ENCODE measurements around the gene TRIP6.
A peak's percentile ranks its signal among the peaks of the same experiment; 100 is the strongest.

Gene TRIP6

DNA sequence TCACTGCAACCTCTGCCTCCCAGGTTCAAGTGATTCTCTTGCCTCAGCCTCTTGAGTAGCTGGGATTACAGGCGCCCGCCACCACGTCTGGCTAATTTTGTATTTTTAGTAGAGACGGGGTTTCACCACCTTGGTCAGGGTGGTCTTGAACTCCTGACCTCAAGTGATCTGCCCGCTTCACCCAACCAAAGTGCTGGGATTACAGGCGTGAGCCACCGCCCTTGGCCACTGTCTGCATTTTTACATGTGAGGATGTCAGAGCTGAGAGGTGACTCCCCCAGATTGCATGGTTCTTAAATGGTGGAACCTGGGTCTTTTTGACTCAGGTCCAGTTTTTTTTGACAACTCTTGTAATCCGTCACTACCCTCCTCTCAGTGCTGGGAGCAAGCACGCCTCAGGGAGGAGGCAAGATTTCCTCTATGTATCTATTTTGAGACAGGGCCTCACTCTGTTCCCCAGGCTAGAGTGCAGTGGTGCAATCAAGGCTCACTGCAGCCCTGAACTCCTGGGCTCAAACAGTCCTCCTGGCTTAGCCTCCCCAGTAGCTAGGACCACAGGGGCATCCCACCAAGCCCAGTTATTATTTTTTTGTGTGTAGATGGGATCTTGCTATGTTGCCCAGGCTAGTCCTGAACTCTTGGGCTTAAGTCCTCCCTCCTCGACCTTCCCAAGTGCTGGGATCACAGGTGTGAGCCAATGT, 6.6 kb downstream of the TRIP6 start:
- no peak for DNase-seq (ENCODE audit: low spot score)

DNA sequence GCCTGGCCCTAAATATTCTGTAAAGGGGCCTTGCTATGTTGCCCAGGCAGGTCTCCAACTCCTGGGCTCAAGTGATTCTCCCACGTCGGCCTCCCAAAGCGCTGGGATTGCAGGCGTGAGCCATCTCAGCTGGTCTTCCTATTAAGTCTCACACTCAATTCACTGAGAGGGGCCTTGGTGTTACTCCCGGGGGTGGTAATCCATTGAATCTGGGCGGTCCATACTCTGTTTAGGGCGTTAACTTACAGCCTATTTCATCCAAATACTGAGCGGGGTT, 7.1 kb downstream of the TRIP6 start:
- no peak for DNase-seq (ENCODE audit: low spot score)

DNA sequence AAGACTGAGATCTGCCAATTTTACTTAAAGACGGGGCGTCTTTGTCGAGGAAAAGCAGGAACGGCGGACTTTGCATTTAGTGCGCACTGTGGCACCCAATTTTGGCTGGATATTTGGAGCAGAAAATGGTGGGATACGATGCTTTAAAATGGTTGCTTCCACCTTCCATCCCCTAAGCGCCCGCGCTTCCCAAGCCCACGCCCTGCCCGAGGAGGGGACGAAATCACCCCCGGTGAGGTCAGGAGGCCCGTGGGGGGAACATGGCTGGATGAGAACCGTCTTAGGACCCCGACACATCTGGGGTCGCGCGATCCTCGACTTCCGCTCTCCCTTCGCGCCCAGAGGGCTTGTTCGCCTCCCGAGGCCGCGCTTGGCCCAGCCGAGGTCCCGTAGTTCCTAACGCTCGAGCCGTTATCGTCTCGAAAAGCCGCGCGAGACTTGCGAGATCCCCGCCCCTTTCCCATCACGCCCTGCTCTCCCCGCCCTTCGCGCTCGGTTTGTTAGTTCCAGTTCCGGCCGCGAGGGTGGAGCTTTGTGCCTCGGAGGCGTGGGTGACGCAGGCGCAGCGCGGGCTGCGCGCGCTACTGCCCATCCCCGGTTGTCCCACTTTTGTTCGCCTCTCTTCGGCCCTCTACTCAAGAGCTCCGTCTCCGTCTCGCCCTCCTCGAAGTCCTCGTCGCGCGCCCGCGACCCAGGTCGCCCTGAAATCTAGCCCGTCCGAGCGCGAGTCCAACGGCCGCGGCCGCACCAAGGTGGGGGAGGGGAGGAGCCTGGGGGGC, 7.6 kb downstream of the TRIP6 start, which contains the start of gene SRRT:
Gene SRRT, plus strand, starts transcription at position 527 of the 779 bp plus-strand sequence. CDS start 488 bp downstream, outside the sequence.
- peak; percentile 97 for DNase-seq (ENCODE audit: low spot score)

DNA sequence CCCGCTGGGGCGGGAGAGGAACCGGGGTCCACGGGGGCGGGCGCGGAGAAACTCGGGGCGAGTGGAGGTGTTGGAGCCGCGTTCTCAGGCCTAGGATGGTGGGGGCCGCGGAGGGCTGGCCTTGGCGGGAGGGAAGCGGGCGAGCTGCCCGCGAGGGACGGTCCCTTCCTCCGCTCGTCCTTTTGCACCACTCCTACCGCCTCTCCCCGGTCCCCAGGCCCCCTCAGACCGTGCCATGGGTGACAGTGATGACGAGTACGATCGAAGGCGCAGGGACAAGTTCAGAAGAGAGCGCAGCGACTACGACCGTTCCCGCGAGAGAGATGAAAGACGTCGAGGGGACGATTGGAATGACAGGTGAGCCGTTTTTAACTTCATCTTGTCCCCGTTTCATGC, 8.2 kb downstream of the TRIP6 start:
- DNase-seq (ENCODE audit: low spot score) = peak; percentile 59

DNA sequence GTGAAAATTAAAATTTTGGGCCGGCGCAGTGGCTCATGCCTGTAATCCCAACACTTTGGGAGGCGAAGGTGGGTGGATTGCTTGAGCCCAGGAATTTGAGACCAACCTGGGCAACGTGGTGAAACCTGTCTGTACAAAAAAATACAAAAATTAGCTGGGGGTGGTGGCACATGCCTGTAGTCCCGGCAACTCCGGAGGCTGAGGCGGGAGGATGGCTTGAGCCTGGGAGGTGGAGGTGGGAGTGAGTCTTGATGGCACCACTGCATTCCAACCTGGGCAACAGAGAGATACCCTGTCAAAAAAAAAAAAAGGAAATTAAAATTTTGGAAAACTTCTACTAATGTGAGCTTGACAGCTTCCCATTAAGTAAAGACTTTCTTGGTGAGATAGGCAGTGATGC, 10.8 kb downstream of the TRIP6 start:
- DNase-seq (ENCODE audit: low spot score) = no peak

DNA sequence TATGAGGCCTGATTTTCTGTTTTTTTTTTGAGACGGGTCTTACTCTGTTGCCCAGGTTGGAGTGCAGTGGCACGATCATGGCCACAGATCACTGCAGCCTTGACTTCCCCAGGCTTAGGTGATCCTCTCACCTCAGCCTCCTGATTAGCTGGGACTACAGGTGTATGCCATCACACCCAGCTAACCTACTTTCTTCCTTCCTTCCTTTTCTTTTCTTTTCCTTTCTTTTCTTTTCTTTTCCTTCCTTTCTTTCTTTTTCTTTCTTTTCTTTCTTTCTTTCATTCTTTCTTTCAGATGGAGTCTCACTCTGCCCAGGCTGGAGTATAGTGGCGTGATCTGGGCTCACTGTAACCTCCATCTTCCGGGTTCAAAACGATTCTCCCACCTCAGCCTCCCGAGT, 11.5 kb downstream of the TRIP6 start:
- no peak for DNase-seq (ENCODE audit: low spot score)

DNA sequence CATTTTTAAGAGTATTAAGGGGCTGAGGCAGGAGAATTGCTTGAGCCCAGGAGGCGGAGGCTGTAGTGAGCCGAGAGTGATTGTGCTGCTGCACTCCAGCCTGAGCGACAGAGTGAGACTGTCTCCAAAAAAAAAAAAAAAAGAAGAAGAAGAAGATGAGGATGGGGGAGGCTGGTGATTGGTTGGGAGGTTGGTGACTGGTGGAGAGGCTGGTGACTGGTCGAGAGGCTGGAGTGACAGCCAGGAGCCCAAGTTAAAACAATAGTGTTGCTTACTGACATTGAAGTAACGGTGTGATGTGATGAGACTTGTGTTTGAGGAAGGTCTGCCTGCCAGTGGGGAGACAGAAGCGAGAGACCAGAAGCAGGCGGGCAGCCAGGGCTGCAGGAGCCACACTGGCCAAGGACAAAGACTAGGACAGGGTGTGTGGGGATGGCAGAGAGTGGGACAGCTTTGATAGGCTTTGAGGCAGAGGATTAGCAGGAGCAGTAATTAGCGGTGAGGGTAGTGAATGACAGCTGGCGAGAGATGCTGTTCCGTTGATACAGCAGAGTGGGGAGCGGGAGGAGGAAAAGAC, 12.6 kb downstream of the TRIP6 start:
- DNase-seq (ENCODE audit: low spot score) = peak; percentile 86

DNA sequence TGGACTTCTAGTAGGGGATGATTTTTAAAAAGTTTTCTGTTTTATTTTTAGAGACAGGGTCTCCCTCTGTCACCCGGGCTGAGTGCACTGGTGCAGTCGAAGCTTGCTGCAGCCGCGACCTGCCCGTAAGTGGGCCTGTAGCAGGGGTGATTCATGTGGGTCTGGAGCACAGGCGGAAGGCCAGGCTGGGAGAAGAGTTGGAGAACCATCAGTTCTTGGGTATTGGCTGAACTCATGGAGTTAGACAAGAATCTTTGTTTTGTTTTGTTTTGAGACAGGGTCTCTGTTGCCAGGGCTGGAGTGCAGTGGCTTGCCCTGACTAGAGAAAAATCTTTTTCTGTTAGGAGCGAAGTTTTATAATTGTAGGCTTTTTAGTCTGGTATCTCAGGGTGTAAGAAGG, 13.5 kb downstream of the TRIP6 start:
- DNase-seq (ENCODE audit: low spot score) = no peak

DNA sequence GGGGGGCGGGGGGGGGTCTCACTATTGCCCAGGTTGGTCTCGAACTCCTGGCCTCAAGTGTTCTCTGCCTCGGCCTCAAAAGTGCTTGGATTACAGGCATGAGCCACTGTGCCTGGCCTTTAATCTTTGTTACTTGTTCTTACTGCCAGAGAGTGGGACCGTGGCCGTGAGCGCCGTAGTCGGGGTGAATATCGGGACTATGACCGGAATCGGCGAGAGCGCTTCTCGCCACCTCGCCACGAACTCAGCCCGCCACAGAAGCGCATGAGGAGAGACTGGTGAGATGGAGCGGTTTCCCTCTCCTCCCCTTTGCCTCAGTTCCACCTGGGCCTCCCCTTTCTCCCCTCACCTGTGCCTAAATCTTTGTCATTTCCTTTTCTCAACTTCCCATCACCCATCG, 13.9 kb downstream of the TRIP6 start:
- no peak for DNase-seq (ENCODE audit: low spot score)

DNA sequence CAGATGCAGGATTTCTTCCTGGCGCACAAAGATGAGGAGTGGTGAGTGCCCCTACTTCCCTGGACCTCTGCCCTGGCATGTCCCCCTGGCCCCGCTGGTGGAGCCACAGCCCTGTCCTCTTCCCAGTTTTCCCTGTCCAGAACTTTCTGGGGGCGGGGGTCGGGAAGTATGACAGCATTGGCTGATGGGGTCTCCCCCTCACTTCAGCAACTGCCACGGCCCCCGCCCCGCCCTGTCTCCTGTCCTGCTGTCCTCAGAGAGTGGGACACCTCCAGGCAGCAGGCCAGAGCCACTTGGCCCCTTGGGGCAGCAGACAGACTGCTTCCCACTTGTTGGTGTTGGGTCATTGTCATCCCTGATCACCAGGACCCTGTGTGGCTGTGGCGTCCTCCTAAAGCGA, 15.0 kb downstream of the TRIP6 start:
- no peak for DNase-seq (ENCODE audit: low spot score)

DNA sequence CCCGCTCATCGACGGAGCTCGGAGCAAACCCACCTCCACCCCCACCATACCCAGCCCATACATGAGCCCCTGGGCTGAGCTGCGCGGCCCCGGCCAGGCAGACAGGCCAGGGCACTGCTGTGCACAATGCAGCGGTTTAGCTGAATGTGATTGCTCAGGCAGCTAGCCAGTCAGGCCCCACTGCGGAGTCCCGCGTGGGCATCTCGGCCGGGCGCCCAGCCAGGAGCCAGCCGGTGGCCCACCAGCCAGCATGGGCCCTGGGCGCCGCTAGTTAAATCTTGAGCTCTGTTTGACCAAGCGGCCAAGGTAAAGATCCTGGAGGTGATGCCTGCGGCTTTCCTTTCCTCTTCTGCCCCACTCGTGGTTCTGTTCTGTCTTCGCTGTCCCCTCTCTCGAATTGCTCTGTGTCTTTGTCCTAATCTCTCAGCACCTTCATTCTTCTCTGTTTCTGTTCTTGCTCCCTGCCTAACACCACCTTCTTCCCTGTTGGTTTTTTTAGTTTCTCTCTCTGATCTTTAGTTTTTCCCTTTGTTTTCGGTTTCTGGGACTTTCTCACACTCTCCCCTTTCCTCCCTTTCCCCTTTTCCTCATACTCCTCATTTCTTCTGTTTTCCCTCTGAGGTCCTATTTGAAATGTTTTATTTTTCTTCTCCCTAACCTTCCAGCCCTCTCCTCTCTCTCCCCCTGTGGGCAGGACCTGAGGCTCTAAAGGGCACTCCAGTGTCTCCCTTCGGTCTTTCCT, 15.8 kb downstream of the TRIP6 start:
- DNase-seq (ENCODE audit: low spot score) = peak; percentile 15

DNA sequence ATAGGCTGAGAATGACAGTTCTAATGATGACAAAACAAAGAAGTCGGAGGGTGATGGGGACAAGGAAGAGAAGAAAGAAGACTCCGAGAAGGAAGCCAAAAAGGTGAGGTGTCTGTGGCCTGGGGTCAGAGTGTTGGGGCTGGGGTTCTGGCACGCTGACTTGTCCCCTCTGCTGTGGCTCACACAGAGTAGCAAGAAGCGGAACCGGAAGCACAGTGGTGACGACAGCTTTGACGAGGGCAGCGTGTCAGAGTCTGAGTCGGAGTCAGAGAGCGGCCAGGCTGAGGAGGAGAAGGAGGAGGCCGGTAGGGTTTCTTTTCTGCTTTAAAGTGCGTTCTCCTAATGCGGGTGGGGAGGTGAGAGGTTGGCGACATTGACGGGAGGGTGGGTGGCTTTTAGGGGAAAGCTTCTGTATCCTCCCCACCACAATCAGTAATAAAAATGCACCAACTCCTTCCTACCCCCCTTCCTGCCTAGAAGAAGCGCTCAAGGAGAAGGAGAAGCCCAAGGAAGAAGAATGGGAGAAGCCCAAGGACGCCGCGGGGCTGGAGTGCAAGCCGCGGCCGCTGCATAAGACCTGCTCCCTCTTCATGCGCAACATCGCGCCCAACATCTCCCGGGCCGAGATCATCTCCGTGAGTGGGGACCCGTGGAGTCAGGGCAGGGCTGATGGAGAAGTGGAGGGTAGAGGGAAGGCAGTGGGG, 17.7 kb downstream of the TRIP6 start:
- DNase-seq (ENCODE audit: low spot score) = no peak

DNA sequence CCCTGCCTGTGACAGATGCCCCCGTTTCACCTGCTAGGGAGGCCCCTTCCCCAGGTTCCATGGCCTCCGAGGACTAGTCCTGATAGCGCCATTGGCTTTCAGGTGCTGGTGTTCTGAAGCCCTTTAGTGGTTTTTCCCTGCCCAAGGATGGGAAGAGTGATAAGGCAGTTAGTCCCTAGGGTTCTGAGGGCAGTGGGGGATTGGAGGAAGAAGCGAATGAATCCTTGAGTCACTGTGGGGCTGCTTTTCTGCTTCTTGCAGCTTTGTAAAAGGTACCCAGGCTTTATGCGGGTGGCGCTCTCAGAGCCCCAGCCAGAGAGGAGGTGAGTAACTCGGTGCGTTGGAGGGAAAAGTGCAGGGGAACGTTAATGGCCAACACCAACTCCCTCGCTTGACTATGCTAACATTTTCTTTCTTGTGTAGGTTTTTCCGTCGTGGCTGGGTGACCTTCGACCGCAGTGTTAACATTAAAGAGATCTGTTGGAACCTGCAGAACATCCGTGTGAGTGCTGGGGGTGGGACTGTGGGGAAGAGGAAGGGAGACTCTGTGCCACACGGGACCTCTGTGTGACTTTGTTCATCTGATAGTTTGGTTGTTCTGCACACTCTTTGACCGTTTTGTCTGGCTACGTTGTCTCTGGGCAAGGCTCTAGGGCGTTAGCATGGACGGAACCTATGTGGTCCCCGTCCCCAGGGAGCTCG, 18.4 kb downstream of the TRIP6 start:
- peak; percentile 6 for DNase-seq (ENCODE audit: low spot score)

DNA sequence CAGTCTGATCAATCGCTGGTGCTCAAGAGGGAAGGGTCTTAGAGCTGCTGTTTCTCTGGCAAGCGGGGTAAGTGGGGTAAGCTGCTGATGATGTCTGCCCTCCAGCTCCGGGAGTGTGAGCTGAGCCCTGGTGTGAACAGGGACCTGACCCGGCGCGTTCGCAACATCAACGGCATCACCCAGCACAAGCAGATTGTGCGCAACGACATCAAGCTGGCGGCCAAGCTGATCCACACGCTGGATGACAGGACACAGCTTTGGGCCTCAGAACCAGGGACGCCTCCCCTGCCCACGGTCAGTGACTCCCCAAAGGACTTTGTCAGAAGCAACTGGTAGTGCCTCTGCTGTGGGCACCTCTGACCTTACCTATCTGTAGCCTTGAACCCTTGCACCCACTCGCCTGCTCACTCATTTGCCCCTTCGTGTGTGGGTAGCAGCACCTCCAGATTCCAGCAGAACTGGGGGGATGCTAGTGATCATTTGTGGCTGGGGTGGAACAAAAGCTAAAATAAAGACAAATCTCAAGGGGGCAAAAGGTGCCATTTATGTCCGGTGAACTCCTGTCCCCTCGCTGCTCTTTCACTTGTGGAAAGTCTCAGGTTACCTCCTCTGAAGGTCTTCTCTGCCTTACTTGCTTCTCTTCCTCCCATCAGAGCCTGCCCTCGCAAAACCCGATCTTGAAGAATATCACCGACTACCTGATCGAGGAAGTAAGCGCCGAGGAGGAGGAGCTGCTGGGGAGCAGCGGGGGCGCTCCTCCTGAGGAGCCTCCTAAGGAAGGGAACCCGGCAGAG, 19.2 kb downstream of the TRIP6 start:
- DNase-seq (ENCODE audit: low spot score) = peak; percentile 9

DNA sequence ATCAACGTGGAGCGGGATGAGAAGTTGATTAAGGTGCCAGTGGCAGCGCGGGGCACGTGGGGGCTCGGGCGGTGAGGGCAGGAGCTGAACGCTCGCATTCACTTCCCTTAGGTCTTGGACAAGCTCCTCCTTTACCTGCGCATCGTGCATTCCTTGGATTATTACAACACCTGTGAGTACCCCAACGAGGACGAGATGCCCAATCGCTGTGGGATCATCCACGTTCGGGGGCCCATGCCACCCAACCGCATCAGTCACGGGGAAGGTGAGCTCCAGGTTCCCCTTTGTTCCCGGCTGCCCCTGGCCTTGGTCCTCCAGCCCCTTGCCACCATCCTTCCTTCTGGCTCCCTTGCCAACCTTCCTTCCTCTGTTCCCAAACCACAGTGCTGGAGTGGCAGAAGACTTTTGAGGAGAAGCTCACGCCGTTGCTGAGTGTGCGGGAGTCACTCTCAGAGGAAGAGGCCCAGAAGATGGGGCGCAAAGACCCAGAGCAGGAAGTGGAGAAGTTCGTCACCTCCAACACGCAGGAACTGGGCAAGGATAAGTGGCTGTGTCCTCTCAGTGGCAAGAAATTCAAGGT, 19.8 kb downstream of the TRIP6 start:
- peak; percentile 18 for DNase-seq (ENCODE audit: low spot score)

DNA sequence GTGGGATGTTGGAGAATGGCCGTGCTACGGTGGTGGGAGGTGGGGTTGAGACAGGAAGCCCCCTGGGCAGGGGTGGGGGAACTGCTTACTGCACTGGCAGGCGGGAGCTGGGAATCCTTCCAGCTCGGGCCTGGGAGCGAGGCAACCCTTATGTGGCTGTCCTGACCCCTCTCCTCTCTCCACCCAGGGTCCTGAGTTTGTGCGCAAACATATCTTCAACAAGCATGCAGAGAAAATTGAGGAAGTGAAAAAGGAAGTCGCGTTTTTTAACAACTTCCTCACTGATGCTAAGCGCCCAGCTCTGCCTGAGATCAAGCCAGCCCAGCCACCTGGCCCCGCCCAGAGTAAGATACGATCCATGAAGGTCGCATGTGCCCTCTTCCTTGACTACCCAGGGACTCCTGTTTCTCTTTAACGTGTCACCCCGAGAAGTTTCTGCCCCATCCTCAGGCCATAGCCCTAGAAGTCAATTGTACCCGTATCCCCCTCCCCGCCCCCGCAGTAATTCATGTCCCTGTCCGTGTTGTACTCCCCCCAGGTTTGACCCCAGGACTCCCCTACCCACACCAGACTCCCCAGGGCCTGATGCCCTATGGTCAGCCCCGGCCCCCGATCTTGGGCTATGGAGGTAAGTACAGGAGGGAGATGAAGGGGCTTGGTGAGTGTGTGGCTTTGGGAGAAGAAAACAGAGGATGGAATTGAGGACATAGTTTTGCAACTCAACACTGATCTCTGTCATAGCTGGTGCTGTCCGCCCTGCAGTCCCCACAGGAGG, 20.5 kb downstream of the TRIP6 start:
- peak; percentile 26 for DNase-seq (ENCODE audit: low spot score)

DNA sequence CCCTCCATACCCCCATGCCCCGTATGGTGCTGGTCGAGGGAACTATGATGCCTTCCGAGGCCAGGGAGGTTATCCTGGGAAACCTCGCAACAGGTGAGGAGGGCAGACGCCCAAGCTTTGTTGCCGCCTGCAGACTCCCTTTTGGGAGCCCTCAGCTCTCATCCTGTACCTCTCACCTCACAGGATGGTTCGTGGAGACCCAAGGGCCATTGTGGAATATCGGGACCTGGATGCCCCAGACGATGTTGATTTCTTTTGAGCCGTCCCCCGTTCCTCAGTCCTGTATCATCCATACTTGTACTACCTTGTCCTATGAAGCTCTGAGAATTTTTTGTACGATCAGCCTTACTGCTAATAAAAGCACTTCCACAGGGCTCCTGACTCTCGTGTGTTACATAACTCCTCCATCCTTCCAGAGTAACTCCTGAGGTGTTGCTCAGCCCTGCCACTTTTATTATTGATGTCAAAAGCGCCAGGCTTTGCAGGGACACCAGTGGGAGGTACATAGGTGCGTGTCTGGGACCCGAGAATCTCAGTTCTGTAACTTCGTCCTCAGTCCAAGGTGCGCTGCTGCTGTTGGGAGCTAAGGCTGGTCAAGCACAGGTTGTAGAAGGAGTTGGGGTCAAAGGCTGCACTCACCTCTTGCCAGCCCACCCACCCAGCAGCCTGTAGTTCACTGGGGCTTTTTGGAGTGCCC, 21.3 kb downstream of the TRIP6 start:
- DNase-seq (ENCODE audit: low spot score) = peak; percentile 4

DNA sequence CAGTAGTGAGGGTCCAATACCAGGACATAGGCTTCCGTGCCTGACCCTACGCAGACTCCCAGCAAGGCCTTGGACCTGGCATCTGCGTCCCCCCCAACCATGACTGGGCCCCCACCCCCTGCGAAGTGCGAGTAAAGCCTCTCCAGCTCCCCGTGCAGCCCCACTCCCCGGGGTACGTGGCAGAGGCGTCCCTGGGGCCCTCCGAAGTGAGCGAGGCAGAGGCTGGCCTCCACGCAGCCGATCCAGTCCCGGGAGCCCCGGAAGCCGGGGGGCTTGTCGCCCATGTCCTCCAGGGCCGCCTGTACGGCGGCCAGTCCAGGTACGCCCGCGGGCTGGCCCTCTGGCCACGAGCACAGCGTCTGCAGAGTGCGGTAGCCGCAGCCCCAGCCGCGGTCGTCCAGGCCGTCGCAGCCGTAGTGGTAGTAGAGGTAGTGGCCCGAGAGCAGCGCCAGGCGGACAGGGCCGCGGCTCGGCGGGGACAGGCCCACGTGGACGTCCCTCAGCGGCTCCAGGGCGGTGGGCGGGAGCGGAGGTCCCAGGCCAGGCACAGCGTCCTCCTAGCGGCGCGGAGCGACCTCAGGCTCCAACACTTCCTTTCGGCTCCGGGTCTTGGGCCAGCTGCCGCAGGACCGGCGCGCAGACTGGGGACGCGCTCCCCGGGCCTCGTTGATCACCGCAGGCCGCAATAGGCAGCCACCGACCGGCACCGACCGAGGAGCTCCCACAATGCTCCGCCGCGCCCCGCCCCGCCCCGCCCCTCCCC, 22.0 kb downstream of the TRIP6 start, which contains the start of gene UFSP1:
Gene UFSP1, minus strand, starts transcription at position 728 of the 763 bp plus-strand sequence. Its CDS starts 444 bp downstream, at position 284.
- no peak for DNase-seq (ENCODE audit: low spot score)

Measured in D341Med (cell line).